ENCODE data around the gene MTSS2. TPM values are rescaled to one million over a fixed set of nuclear protein-coding genes. Genes with fewer than 3 reads are reported as not detected.

MTSS2 gene
- total and polyA plus RNA-seq, 12 donors = 11.6 to 145 (median 73.9) TPM

GRCh38 chr16:70701036-70701435 lies 15.2 kb upstream of the MTSS2 start:
- no peaks in the 10 kb centered on the region for H3K9me3 ChIP-seq (replicated peaks in 1 of 3)
- intact Hi-C loops (cut with DNase I) = no loop called here
- WGBS, 4 donors = 84 to 100% (median 94%) methylated on average over 2 to 3 of the region's 3 CpGs
- H3K27ac ChIP-seq = peak overlapping the region in 2 of 5 donors; percentile 57 to 98
- peaks cover 0 to 6% of the 10 kb centered on the region in 2 donors for H3K36me3 ChIP-seq (replicated peaks in 1 of 2)
- peak in 1 of 6 experiments; percentile 2 for TF ChIP-seq CTCF (IDR thresholded peaks at IDR 0.05)
- TF ChIP-seq POLR2A (IDR thresholded peaks at IDR 0.05) = no peak
- no peak overlapping the region for H3K4me3 ChIP-seq
- no peaks in the 10 kb centered on the region for H3K27me3 ChIP-seq
- DNase-seq = no peak
- H3K4me1 ChIP-seq (replicated peaks in 1 of 2) = peaks cover 22 to 40% of the 10 kb centered on the region in 2 donors

- Histone ChIP-seq H3K36me3 (replicated peaks in 1 of 2) (peaks cover 0 to 6% of the 10 kb centered on the region in 2 donors), H3K4me1 (replicated peaks in 1 of 2) (peaks cover 29 to 47% of the 10 kb centered on the region in 2 donors), H3K27ac (peak overlapping the region in 1 of 5 donors; percentile 57), H3K9me3 (replicated peaks in 1 of 3) (no peaks in the 10 kb centered on the region), H3K27me3 (no peaks in the 10 kb centered on the region), H3K4me3 (no peak overlapping the region)
- DNase-seq = peak in 1 of 7 donors; percentile 81
- intact Hi-C loops (cut with DNase I) = no loop called here
- 63 to 85% (median 81%) methylated on average over 13 to 30 of the region's 30 CpGs for WGBS, 4 donors
- no peak for TF ChIP-seq POLR2A (IDR thresholded peaks at IDR 0.05)
- no peak for TF ChIP-seq CTCF (IDR thresholded peaks at IDR 0.05)
Measured at GRCh38 chr16:70700101-70701020, 14.5 kb upstream of the MTSS2 start.

GRCh38 chr16:70699696-70700095 lies 13.8 kb upstream of the MTSS2 start:
- intact Hi-C loops (cut with DNase I) = loop anchor here (5.0 kb wide), 2 partner anchors 38 to 43 kb away; no protein-coding TSS in a partner anchor
- Histone ChIP-seq H3K9me3 (replicated peaks in 1 of 3) (no peaks in the 10 kb centered on the region), H3K27me3 (no peaks in the 10 kb centered on the region), H3K4me1 (replicated peaks in 1 of 2) (peaks cover 29 to 52% of the 10 kb centered on the region in 2 donors), H3K27ac (no peak overlapping the region), H3K4me3 (no peak overlapping the region), H3K36me3 (replicated peaks in 1 of 2) (peaks cover 0 to 6% of the 10 kb centered on the region in 2 donors)
- 94 to 100% (median 96%) methylated on average over 2 to 17 of the region's 17 CpGs for WGBS, 4 donors
- no peak for TF ChIP-seq POLR2A (IDR thresholded peaks at IDR 0.05)
- TF ChIP-seq CTCF (IDR thresholded peaks at IDR 0.05) = no peak
- no peak for DNase-seq

GRCh38 chr16:70698901-70699300 lies 13.0 kb upstream of the MTSS2 start:
- intact Hi-C loops (cut with DNase I) = loop anchor here (5.0 kb wide), 2 partner anchors 38 to 43 kb away; no protein-coding TSS in a partner anchor
- TF ChIP-seq CTCF (IDR thresholded peaks at IDR 0.05) = no peak
- no peak for TF ChIP-seq POLR2A (IDR thresholded peaks at IDR 0.05)
- H3K36me3 ChIP-seq (replicated peaks in 1 of 2) = peaks cover 0 to 6% of the 10 kb centered on the region in 2 donors
- 94 to 96% (median 95%) methylated on average over 6 to 10 of the region's 10 CpGs for WGBS, 4 donors
- no peak overlapping the region for H3K4me3 ChIP-seq
- H3K27me3 ChIP-seq = no peaks in the 10 kb centered on the region
- H3K4me1 ChIP-seq (replicated peaks in 1 of 2) = peaks cover 33 to 57% of the 10 kb centered on the region in 2 donors
- no peak overlapping the region for H3K27ac ChIP-seq
- H3K9me3 ChIP-seq (replicated peaks in 1 of 3) = no peaks in the 10 kb centered on the region
- DNase-seq = no peak

All from adrenal gland (tissue), 12 donors.